PFSK-1 (cell line): ENCODE results near the gene RERE.

ENCODE experiments used
- POLR2AphosphoS5 ChIP-seq: IDR thresholded peaks from 2 replicates; pipeline ENCODE4 v1.6.1; 2012; ENCODE audit warnings: low read depth, mild to moderate bottlenecking, control low read depth, low read length, moderate library complexity
- REST ChIP-seq, 2 experiments: IDR thresholded peaks; 2 replicates each; pipeline versions ENCODE4 v1.6.1 to v1.8.0; 2011 to 2012; ENCODE audit warnings: low read depth in 2 of 2, low read length in 2 of 2, control low read depth in 1 of 2, inconsistent platforms in 1 of 2, mild to moderate bottlenecking in 1 of 2, moderate library complexity in 1 of 2; ENCODE audit not compliant: insufficient read depth in 1 of 2
- SIN3A ChIP-seq: IDR thresholded peaks from 2 replicates; pipeline ENCODE4 v1.6.1; 2012; ENCODE audit warnings: mild to moderate bottlenecking, low read length, moderate library complexity, borderline replicate concordance; ENCODE audit not compliant: insufficient read depth
- TAF1 ChIP-seq: IDR thresholded peaks from 2 replicates; pipeline ENCODE4 v1.6.1; 2012; ENCODE audit warnings: low read length, control low read depth, borderline replicate concordance; ENCODE audit not compliant: insufficient read depth

- TF ChIP-seq POLR2AphosphoS5 (no peak), TAF1 (no peak), REST (IDR thresholded peaks at IDR 0.05; ENCODE audit: insufficient read depth in 1 of 2, low read depth in 2 of 2, low read length in 2 of 2) (no peak), SIN3A (no peak)
These were observed 399.8 kb downstream of the RERE start for GRCh38 chr1:8417625-8418024.
